ENCODE results near the gene ZNF460. TPM values are rescaled to one million over a fixed set of nuclear protein-coding genes. Genes with fewer than 3 reads are reported as not detected.

ZNF460 gene
- total and polyA plus RNA-seq, 2 of the 13 experiments (the other 11 are each of a cell fraction or from before 2014, with no cell fraction given), result 14.5 to 44.8 TPM

- peak; percentile 97 for TF ChIP-seq CREM (IDR thresholded peaks at IDR 0.05)
- TF ChIP-seq CREM (CRISPR knock-in tag; IDR thresholded peaks at IDR 0.05), result peak; percentile 80; the same call in 1 of the 2 replicates
- peak; percentile 49; the same call in 1 of the 2 replicates for TF ChIP-seq ZBTB21 (CRISPR knock-in tag; IDR thresholded peaks at IDR 0.05)
- TF ChIP-seq SMARCC2 (IDR thresholded peaks at IDR 0.05), result no peak
- peak; percentile 38; the same call in 1 of the 2 replicates for TF ChIP-seq ISL2 (CRISPR knock-in tag; IDR thresholded peaks at IDR 0.05)
- TF ChIP-seq MAZ (IDR thresholded peaks at IDR 0.05; ENCODE audit: borderline replicate concordance, low read depth, low read length), result 0 out of 2 replicates have a peak, but pooled peaks have one; percentile 47
- peak; percentile 66; the same call in 1 of the 2 replicates for TF ChIP-seq MAZ (CRISPR knock-in tag; IDR thresholded peaks at IDR 0.05; ENCODE audit: low read depth)
- peak; percentile 28; the same call in 1 of the 2 replicates for TF ChIP-seq ZNF543 (CRISPR knock-in tag; IDR thresholded peaks at IDR 0.05)
- TF ChIP-seq ZNF772 (CRISPR knock-in tag; IDR thresholded peaks at IDR 0.05), result peak; percentile 59; the same call in 1 of the 2 replicates
- peak; percentile 77; the same call in 1 of the 2 replicates for TF ChIP-seq NFKB2 (CRISPR knock-in tag; IDR thresholded peaks at IDR 0.05; ENCODE audit: borderline replicate concordance)
- peak; percentile 87 for TF ChIP-seq NFYC (CRISPR knock-in tag; IDR thresholded peaks at IDR 0.05)
- peak; percentile 35; the same call in 1 of the 2 replicates for TF ChIP-seq ZBTB40 (IDR thresholded peaks at IDR 0.05)
- peak; percentile 24; the same call in 1 of the 2 replicates for TF ChIP-seq ZBTB40 (CRISPR knock-in tag; IDR thresholded peaks at IDR 0.05)
- TF ChIP-seq KDM6A (CRISPR knock-in tag; IDR thresholded peaks at IDR 0.05; ENCODE audit: low read depth), result 0 out of 2 replicates have a peak, but pooled peaks have one; percentile 2
- no peak; the same call in 1 of the 2 replicates for TF ChIP-seq NCOR1 (IDR thresholded peaks at IDR 0.05; ENCODE audit: borderline replicate concordance, low read length)
- TF ChIP-seq POLR2G (IDR thresholded peaks at IDR 0.05; ENCODE audit: low read depth, low read length), result peak; percentile 79
- TF ChIP-seq ZBTB42 (CRISPR knock-in tag; IDR thresholded peaks at IDR 0.05), result peak; percentile 45; the same call in 1 of the 2 replicates
- TF ChIP-seq ZNF629 (CRISPR knock-in tag; conservative IDR thresholded peaks at IDR 0.05), result peak; percentile 80
- TF ChIP-seq, protein P1, sequence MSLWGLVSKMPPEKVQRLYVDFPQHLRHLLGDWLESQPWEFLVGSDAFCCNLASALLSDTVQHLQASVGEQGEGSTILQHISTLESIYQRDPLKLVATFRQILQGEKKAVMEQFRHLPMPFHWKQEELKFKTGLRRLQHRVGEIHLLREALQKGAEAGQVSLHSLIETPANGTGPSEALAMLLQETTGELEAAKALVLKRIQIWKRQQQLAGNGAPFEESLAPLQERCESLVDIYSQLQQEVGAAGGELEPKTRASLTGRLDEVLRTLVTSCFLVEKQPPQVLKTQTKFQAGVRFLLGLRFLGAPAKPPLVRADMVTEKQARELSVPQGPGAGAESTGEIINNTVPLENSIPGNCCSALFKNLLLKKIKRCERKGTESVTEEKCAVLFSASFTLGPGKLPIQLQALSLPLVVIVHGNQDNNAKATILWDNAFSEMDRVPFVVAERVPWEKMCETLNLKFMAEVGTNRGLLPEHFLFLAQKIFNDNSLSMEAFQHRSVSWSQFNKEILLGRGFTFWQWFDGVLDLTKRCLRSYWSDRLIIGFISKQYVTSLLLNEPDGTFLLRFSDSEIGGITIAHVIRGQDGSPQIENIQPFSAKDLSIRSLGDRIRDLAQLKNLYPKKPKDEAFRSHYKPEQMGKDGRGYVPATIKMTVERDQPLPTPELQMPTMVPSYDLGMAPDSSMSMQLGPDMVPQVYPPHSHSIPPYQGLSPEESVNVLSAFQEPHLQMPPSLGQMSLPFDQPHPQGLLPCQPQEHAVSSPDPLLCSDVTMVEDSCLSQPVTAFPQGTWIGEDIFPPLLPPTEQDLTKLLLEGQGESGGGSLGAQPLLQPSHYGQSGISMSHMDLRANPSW (CRISPR knock-in tag; IDR thresholded peaks at IDR 0.05; ENCODE audit: borderline replicate concordance), result peak; percentile 80; the same call in 1 of the 2 replicates
Observed at GRCh38 chr19:57280165-57280961, at the start of gene ZNF460 (continued).
